OCI-LY1 (cell line): Measurements from ENCODE around the gene FAF1.

Experiments used
- H2AFZ ChIP-seq: fragments of 200-600 bp; sonication (generic), shearing (Covaris generic); 2 replicates; pipeline ENCODE4 v1.6.0; 2014; ENCODE audit warnings: antibody characterized with exemption, mild to moderate bottlenecking, low read length
- H3F3A ChIP-seq: fragments of 200-600 bp; sonication (generic), shearing (Covaris generic); 2 replicates; pipeline ENCODE4 v1.6.0; 2014; ENCODE audit warnings: mild to moderate bottlenecking, antibody characterized with exemption, low read length, moderate library complexity; ENCODE audit not compliant: insufficient read depth
- H3K27ac ChIP-seq: fragments of 200-600 bp; sonication (generic); 2 replicates; pipeline ENCODE4 v1.5.1; 2014; ENCODE audit warnings: low read length, mixed run types, mild to moderate bottlenecking, low read depth; ENCODE audit not compliant: poor library complexity, severe bottlenecking
- H3K27me3 ChIP-seq: fragments of 200-600 bp; sonication (generic); 2 replicates; pipeline ENCODE4 v1.6.0; 2014; ENCODE audit warnings: antibody characterized with exemption, mild to moderate bottlenecking, low read length, moderate library complexity; ENCODE audit not compliant: insufficient read depth
- H3K36me3 ChIP-seq: fragments of 200-600 bp; sonication (generic); 2 replicates; pipeline ENCODE4 v1.6.1; 2014; ENCODE audit warnings: mild to moderate bottlenecking, antibody characterized with exemption, low read length, moderate library complexity, mixed read lengths; ENCODE audit not compliant: insufficient read depth
- H3K4me1 ChIP-seq: fragments of 200-600 bp; sonication (generic); 2 replicates; pipeline ENCODE4 v1.5.1; 2014; ENCODE audit warnings: mild to moderate bottlenecking, low read length, moderate library complexity; ENCODE audit not compliant: insufficient read depth, severe bottlenecking
- H3K4me2 ChIP-seq: fragments of 200-600 bp; sonication (generic), shearing (Covaris generic); 2 replicates; pipeline ENCODE4 v1.6.1; 2014; ENCODE audit warnings: low read length
- H3K4me3 ChIP-seq: fragments of 200-600 bp; sonication (generic); 2 replicates; pipeline ENCODE4 v1.5.1; 2014; ENCODE audit warnings: low read length, low read depth, mild to moderate bottlenecking, mixed read lengths; ENCODE audit not compliant: poor library complexity, severe bottlenecking
- H3K79me2 ChIP-seq: fragments of 200-600 bp; shearing (Covaris generic); 2 replicates; pipeline ENCODE4 v1.6.1; 2016; ENCODE audit warnings: mixed run types, low read length, mixed read lengths; ENCODE audit not compliant: insufficient read depth
- H3K9ac ChIP-seq: fragments of 200-600 bp; sonication (generic), shearing (Covaris generic); 2 replicates; pipeline ENCODE4 v1.6.1; 2014; ENCODE audit warnings: mild to moderate bottlenecking, low read length, mixed read lengths
- H3K9me2 ChIP-seq: fragments of 200-600 bp; sonication (generic), shearing (Covaris generic); 2 replicates; pipeline ENCODE4 v1.6.1; 2014; ENCODE audit warnings: low read depth, mild to moderate bottlenecking, low read length, mixed read lengths
- H3K9me3 ChIP-seq: fragments of 200-600 bp; shearing (Covaris generic); 2 replicates; pipeline ENCODE4 v1.6.1; 2014; ENCODE audit warnings: low read length, mixed read lengths
- H4K20me1 ChIP-seq: fragments of 200-600 bp; sonication (generic), shearing (Covaris generic); 2 replicates; pipeline ENCODE4 v1.6.0; 2016; ENCODE audit warnings: mild to moderate bottlenecking, low read length; ENCODE audit not compliant: insufficient read depth
- CTCF ChIP-seq: fragments of 200-600 bp; sonication (generic), shearing (Covaris generic); IDR thresholded peaks from 2 replicates; pipeline ENCODE4 v1.5.1; 2017; ENCODE audit warnings: mild to moderate bottlenecking, antibody characterized with exemption, low read length, moderate library complexity, mixed read lengths
- EZH2 ChIP-seq: fragments of 200-600 bp; sonication (generic), shearing (Covaris generic); IDR thresholded peaks from 2 replicates; pipeline ENCODE4 v1.8.0; 2017; ENCODE audit warnings: borderline replicate concordance, mixed run types, mild to moderate bottlenecking, antibody characterized with exemption, low read length, moderate library complexity, mixed read lengths

FAF1 gene

GRCh38 chr1:50603274-50604271, 356.5 kb downstream of the FAF1 start:
- no peak overlapping the region for H3K9ac ChIP-seq

GRCh38 chr1:50599546-50599945, 360.5 kb downstream of the FAF1 start:
- H3K4me2 ChIP-seq = no peak overlapping the region
- no peaks in the 10 kb centered on the region for H3K9me3 ChIP-seq
- no peak for TF ChIP-seq EZH2
- no peak for TF ChIP-seq CTCF
- no peaks in the 10 kb centered on the region for H3K27me3 ChIP-seq
- H4K20me1 ChIP-seq = no peaks in the 10 kb centered on the region
- no peak overlapping the region for H3K9ac ChIP-seq
- H3K27ac ChIP-seq = no peak overlapping the region
- no peak overlapping the region for H2AFZ ChIP-seq
- H3K79me2 ChIP-seq = no peaks in the 10 kb centered on the region
- H3K4me1 ChIP-seq = peaks cover 7% of the 10 kb centered on the region
- H3F3A ChIP-seq = no peaks in the 10 kb centered on the region
- no peak overlapping the region for H3K4me3 ChIP-seq
- H3K36me3 ChIP-seq = peaks cover 13% of the 10 kb centered on the region
- no peaks in the 10 kb centered on the region for H3K9me2 ChIP-seq

More at GRCh38 chr1:50603274-50604271, 356.5 kb downstream of the FAF1 start:
- Histone ChIP-seq H4K20me1 (no peaks in the 10 kb centered on the region), H3K27ac (no peak overlapping the region), H2AFZ (no peak overlapping the region), H3K9me2 (no peaks in the 10 kb centered on the region), H3K36me3 (no peaks in the 10 kb centered on the region), H3K4me3 (no peak overlapping the region), H3K79me2 (no peaks in the 10 kb centered on the region), H3K4me2 (no peak overlapping the region), H3K9me3 (no peaks in the 10 kb centered on the region), H3F3A (no peaks in the 10 kb centered on the region; the same call in 1 of the 2 replicates), H3K27me3 (no peaks in the 10 kb centered on the region), H3K4me1 (peaks cover 7% of the 10 kb centered on the region)
- TF ChIP-seq CTCF = no peak
- TF ChIP-seq EZH2 = no peak

- Histone ChIP-seq H3F3A (no peaks in the 10 kb centered on the region), H4K20me1 (no peaks in the 10 kb centered on the region), H3K27me3 (no peaks in the 10 kb centered on the region), H3K4me2 (no peak overlapping the region), H3K4me3 (no peak overlapping the region), H3K9me3 (no peaks in the 10 kb centered on the region), H3K9ac (no peak overlapping the region), H3K79me2 (no peaks in the 10 kb centered on the region), H3K9me2 (no peaks in the 10 kb centered on the region), H3K36me3 (peaks cover 25% of the 10 kb centered on the region), H3K27ac (no peak overlapping the region), H2AFZ (no peak overlapping the region), H3K4me1 (peaks cover 7% of the 10 kb centered on the region)
- TF ChIP-seq EZH2 = no peak
- TF ChIP-seq CTCF = no peak
Observed at GRCh38 chr1:50595874-50596273, 364.2 kb downstream of the FAF1 start.
